HepG2 (cell line): ENCODE measurements around the gene DPP7. TPM values are rescaled to one million over a fixed set of nuclear protein-coding genes. Genes with fewer than 3 reads are reported as not detected.

Experiments used
- ATAC-seq: fragments of 200-7000 bp; cut with Tn5 transposase; 3 replicates; pipeline ENCODE4 v1.9.1; 2020; ENCODE audit warnings: mild to moderate bottlenecking, moderate library complexity
- BruUV-seq: library from RNA; stranded (reverse); fragments of 400-500 nt; replicated peaks from 2 replicates; lab custom pipeline; 2021; lab: Mats Ljungman, UMichigan
- CTCF ChIA-PET: fragments of 300-600 bp; formaldehyde crosslinking; extraction: SDS; loops from one replicate; lab custom pipeline; 2021; ENCODE audit warnings: low total read pairs, inconsistent platforms, low intra/inter-chr PET ratio; lab: Yijun Ruan, JAX
- POLR2A ChIA-PET: fragments of 350-600 bp; sonication (Branson Sonifier 250); formaldehyde crosslinking; loops from one replicate; lab custom pipeline; 2020; ENCODE audit warnings: antibody characterized with exemption, inconsistent platforms; lab: Yijun Ruan, JAX
- DNase-seq: peaks from one replicate; pipeline ENCODE4 v3.0.0-alpha.2; 2015; ENCODE audit warnings: low spot score
- FAIRE-seq: peaks from 3 replicates; lab custom pipeline; 2011; peaks lifted over from hg19 to GRCh38; lab: Jason Lieb, UNC
- H2AFZ ChIP-seq: one replicate; pipeline ENCODE4 v1.6.1; 2011; ENCODE audit warnings: low read length, inconsistent platforms
- H3K27ac ChIP-seq: fragments of 300-600 bp; 3 replicates; pipeline ENCODE4 v1.8.0; 2011; ENCODE audit warnings: mixed run types, mild to moderate bottlenecking, mixed read lengths, low read length, inconsistent platforms; ENCODE audit not compliant: insufficient read depth; ENCODE audit errors: extremely low read length
- H3K27me3 ChIP-seq, 2 experiments: fragments of 200-600 bp in 1 of 2; 2 replicates in 1 of 2; 3 replicates in 1 of 2; pipeline versions ENCODE4 v1.6.0 to v1.8.0; 2011; ENCODE audit warnings: low read length in 2 of 2, mild to moderate bottlenecking in 2 of 2, moderate library complexity in 2 of 2, inconsistent platforms in 1 of 2; ENCODE audit not compliant: insufficient read depth in 2 of 2, control insufficient read depth in 1 of 2
- H3K36me3 ChIP-seq, 2 experiments: fragments of 200-600 bp in 1 of 2; replicated peaks in 1 of 2; 2 replicates in 1 of 2; 3 replicates in 1 of 2; pipeline versions ENCODE4 v1.5.1 to v1.8.0; 2011; ENCODE audit warnings: low read length in 2 of 2, inconsistent platforms in 1 of 2; ENCODE audit not compliant: insufficient read depth in 2 of 2, control insufficient read depth in 1 of 2
- H3K4me1 ChIP-seq: 2 replicates; pipeline ENCODE4 v1.5.1; 2012; ENCODE audit warnings: low read length, inconsistent platforms; ENCODE audit not compliant: insufficient read depth
- H3K4me2 ChIP-seq: 2 replicates; pipeline ENCODE4 v1.6.0; 2011; ENCODE audit warnings: low read depth, low read length, inconsistent platforms
- H3K4me3 ChIP-seq, 3 experiments: fragments of 200-600 bp in 1 of 3; sonication (generic), shearing (Covaris generic) in 1 of 3; replicated peaks in 1 of 3; 2 replicates each; pipeline ENCODE4 v1.5.1; 2011 to 2016; ENCODE audit warnings: low read length in 3 of 3, inconsistent platforms in 2 of 3, low read depth in 2 of 3, mild to moderate bottlenecking in 2 of 3, control low read depth in 1 of 3, mixed read lengths in 1 of 3; ENCODE audit not compliant: insufficient read depth in 1 of 3
- H3K79me2 ChIP-seq: one replicate; pipeline ENCODE4 v1.6.1; 2011; ENCODE audit warnings: low read length, inconsistent platforms; ENCODE audit not compliant: insufficient read depth
- H3K9ac ChIP-seq: 2 replicates; pipeline ENCODE4 v1.6.0; 2011; ENCODE audit warnings: mild to moderate bottlenecking, low read depth, low read length, inconsistent platforms; ENCODE audit not compliant: insufficient read depth
- H3K9me3 ChIP-seq: 2 replicates; pipeline ENCODE4 v1.5.1; 2012; ENCODE audit warnings: mild to moderate bottlenecking, low read length
- H4K20me1 ChIP-seq: 2 replicates; pipeline ENCODE4 v1.6.0; 2011; ENCODE audit warnings: inconsistent platforms, mild to moderate bottlenecking, low read length, moderate library complexity; ENCODE audit not compliant: insufficient read depth
- CEBPB ChIP-seq: IDR thresholded peaks from 2 replicates; pipeline ENCODE4 v1.6.1; 2011; ENCODE audit warnings: low read depth, low read length, improper control_type of control experiment, borderline replicate concordance
- CEBPG ChIP-seq: IDR thresholded peaks from 2 replicates; pipeline ENCODE4 v1.6.1; 2016
- JUNB ChIP-seq: sonication (generic); formaldehyde crosslinking; IDR thresholded peaks from 2 replicates; pipeline ENCODE4 v1.8.0; 2022; ENCODE audit warnings: missing genetic modification reagents, mild to moderate bottlenecking, borderline replicate concordance
- PHF21A ChIP-seq: sonication (generic); formaldehyde crosslinking; IDR thresholded peaks from 2 replicates; pipeline ENCODE4 v1.5.0; 2020; ENCODE audit warnings: mild to moderate bottlenecking, missing genetic modification reagents
- TBX3 ChIP-seq: fragments of 450-650 bp; IDR thresholded peaks from 2 replicates; pipeline ENCODE4 v1.6.1; 2017; ENCODE audit warnings: antibody characterized with exemption, mild to moderate bottlenecking, inconsistent platforms, borderline replicate concordance
- ZBTB8A ChIP-seq: sonication (generic); formaldehyde crosslinking; IDR thresholded peaks from 2 replicates; pipeline ENCODE4 v1.4.0; 2020; ENCODE audit warnings: mild to moderate bottlenecking, low read depth, missing genetic modification reagents, borderline replicate concordance
- WGBS: methylation state at CpG from one replicate; pipeline ENCODE4 v1.1.6; 2017; ENCODE audit warnings: low lambda C conversion rate; 5-methylcytosine and 5-hydroxymethylcytosine counted together
- in situ Hi-C: cut with HindIII; loops from 2 replicates; pipeline ENCODE4 v1.10.0; 2017; ENCODE audit warnings: low pct_unique_long_range_greater_than_20kb; ENCODE audit not compliant: extremely low pct_ligation_motif_present
- intact Hi-C: fragments of 100-400 bp; cut with micrococcal nuclease; formaldehyde crosslinking; loops from one replicate; pipeline ENCODE4 v1.10.0; 2022; ENCODE audit not compliant: unreplicated experiment
- polyA plus RNA-seq, 8 experiments: library from polyadenylated mRNA; depleted of rRNA in 3 of 8; stranded (reverse) in 7 of 8; unstranded in 1 of 8; fragments of >200 nt; fragmentation: Illumina TruSeq in 4 of 8; extraction: Trizol in 4 of 8; gene quantifications; 2 replicates each; pipeline versions ENCODE4 v1.2.1 to v1.2.3, GENCODE V29; 2011 to 2016; ENCODE audit warnings: low read depth in 4 of 8, missing spikeins in 1 of 8, mixed read lengths in 1 of 8; ENCODE audit not compliant: insufficient read depth in 1 of 8
- total RNA-seq, 5 experiments: library from RNA; depleted of rRNA; stranded (reverse); fragments of >200 nt; fragmentation: Illumina TruSeq; extraction: Trizol; gene quantifications; 2 replicates each; pipeline ENCODE4 v1.2.3, GENCODE V29; 2016; ENCODE audit warnings: low read depth in 1 of 5
- TF ChIP-seq, protein P1 (sequence below), 2 experiments: fragments of 450-650 bp in 1 of 2; sonication (generic) in 1 of 2; formaldehyde crosslinking; IDR thresholded peaks; 2 replicates each; pipeline versions ENCODE4 v1.5.0 to v1.8.0; 2020 to 2022; ENCODE audit warnings: mild to moderate bottlenecking in 1 of 2, missing genetic modification reagents in 1 of 2
- TF ChIP-seq, protein P2 (sequence below): sonication (generic); formaldehyde crosslinking; IDR thresholded peaks from 2 replicates; pipeline ENCODE4 v1.8.0; 2022; ENCODE audit warnings: mild to moderate bottlenecking, missing genetic modification reagents, moderate library complexity

DPP7 gene
- total and polyA plus RNA-seq, 2 of the 13 experiments (the other 11 are each of a cell fraction or from before 2014, with no cell fraction given), result 1.2 to 4.5 TPM

DNA sequence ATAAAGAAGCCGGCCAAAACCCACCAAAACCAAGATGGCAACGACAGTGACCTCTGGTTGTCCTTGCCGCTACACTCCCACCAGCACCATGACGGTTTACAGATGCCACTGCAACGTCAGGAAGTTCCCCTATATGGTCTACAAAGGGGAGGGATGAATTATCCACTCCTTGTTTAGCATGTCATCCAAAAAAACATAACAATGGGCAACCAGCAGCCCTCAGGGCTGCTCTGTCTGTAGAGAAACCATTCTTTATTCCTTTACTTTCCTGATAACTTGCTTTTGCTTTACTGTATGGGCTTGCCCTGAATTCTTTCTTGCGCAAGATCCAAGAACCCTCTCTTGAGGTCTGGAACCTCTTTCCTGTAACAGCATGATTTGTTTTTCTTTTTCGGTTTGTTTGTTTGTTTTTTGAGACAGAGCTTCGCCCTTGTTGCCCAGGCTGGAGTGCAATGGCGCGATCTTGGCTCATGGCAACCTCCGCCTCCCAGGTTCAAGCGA lies 39.2 kb downstream of the DPP7 start:
- Histone ChIP-seq H3K4me2 (no peak overlapping the region), H3K9me3 (no peaks in the 10 kb centered on the region), H3K36me3 (peaks cover 3 to 5% of the 10 kb centered on the region in 2 experiments; a peak in 3 of 5 replicates), H4K20me1 (no peaks in the 10 kb centered on the region), H3K27ac (no peak overlapping the region), H3K4me1 (peaks cover 52% of the 10 kb centered on the region), H3K4me3 (no peak overlapping the region), H3K27me3 (no peaks in the 10 kb centered on the region), H3K79me2 (no peaks in the 10 kb centered on the region)
- FAIRE-seq, result no peak
- intact Hi-C loops, result no loop called here
- CTCF ChIA-PET, result no interaction called here
- no TSS peak for BruUV-seq
- 73% methylated on average over 12 of the region's 12 CpGs for WGBS
- no peak for DNase-seq
- ATAC-seq, result no peak
- TF ChIP-seq PHF21A, result no peak
- TF ChIP-seq CEBPB, result peak; percentile 71; the same call in 1 of the 2 replicates
- TF ChIP-seq, protein P1, sequence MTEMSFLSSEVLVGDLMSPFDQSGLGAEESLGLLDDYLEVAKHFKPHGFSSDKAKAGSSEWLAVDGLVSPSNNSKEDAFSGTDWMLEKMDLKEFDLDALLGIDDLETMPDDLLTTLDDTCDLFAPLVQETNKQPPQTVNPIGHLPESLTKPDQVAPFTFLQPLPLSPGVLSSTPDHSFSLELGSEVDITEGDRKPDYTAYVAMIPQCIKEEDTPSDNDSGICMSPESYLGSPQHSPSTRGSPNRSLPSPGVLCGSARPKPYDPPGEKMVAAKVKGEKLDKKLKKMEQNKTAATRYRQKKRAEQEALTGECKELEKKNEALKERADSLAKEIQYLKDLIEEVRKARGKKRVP (CRISPR knock-in tag; IDR thresholded peaks at IDR 0.05), result no peak
- TF ChIP-seq CEBPG (CRISPR knock-in tag), result 0 out of 2 replicates have a peak, but pooled peaks have one; percentile 7
- TF ChIP-seq, all 625 proteins: peak for 2
- H3K9ac ChIP-seq, result no peak overlapping the region
- POLR2A ChIA-PET, result interaction anchor here (2.9 kb wide), 1 partner anchor 11 kb away, joined by 30 read pairs; the partner anchor contains the start of gene MAN1B1
- H2AFZ ChIP-seq, result no peak overlapping the region
- in situ Hi-C loops, result no loop called here

DNA sequence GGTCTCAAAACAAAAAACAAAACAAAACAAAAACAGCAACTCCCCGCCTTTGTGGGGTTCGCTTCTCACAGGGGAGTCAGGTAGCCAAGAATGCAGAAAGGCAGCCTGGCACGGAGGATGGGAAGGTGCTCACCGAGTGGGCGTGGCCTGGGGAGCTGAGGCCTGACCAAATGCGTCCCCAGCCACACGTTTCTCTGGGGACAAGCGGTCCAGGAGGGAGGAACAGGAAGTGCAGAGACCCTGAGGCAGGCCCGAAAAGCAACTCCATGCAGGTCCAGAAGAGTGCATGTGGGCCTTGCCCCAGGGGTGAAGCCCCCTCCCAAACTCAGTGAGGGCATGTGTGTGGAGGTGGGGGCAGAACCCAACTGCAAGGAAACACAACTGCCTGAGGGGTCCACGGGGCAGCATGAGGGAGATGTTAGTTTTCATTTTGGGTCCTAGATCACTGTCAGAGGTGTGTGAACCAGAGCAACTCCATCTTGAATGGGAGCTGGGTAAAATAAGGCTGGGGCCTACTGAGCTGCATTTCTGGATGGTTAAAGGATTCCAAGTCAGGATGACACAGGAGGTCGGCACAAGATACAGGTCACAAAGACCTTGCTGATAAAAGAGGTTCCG lies 39.8 kb downstream of the DPP7 start:
- no peak for FAIRE-seq
- no peak for DNase-seq
- Histone ChIP-seq H3K9me3 (no peaks in the 10 kb centered on the region), H2AFZ (no peak overlapping the region), H4K20me1 (no peaks in the 10 kb centered on the region), H3K4me3 (no peak overlapping the region), H3K79me2 (no peaks in the 10 kb centered on the region), H3K4me1 (peaks cover 52% of the 10 kb centered on the region), H3K27ac (no peak overlapping the region), H3K36me3 (peaks cover 0 to 4% of the 10 kb centered on the region in 2 experiments; a peak in 3 of 5 replicates), H3K9ac (no peak overlapping the region), H3K27me3 (no peaks in the 10 kb centered on the region), H3K4me2 (no peak overlapping the region)
- intact Hi-C loops (no loop called here), in situ Hi-C loops (no loop called here)
- ChIA-PET POLR2A (interaction anchor here (2.9 kb wide), 1 partner anchor 11 kb away, joined by 30 read pairs; the partner anchor contains the start of gene MAN1B1), CTCF (no interaction called here)
- TF ChIP-seq, protein P2, sequence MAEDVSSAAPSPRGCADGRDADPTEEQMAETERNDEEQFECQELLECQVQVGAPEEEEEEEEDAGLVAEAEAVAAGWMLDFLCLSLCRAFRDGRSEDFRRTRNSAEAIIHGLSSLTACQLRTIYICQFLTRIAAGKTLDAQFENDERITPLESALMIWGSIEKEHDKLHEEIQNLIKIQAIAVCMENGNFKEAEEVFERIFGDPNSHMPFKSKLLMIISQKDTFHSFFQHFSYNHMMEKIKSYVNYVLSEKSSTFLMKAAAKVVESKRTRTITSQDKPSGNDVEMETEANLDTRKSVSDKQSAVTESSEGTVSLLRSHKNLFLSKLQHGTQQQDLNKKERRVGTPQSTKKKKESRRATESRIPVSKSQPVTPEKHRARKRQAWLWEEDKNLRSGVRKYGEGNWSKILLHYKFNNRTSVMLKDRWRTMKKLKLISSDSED, result no peak
- TF ChIP-seq ZBTB8A, result no peak
- no peak for TF ChIP-seq TBX3
- TF ChIP-seq JUNB (CRISPR knock-in tag), result 0 out of 2 replicates have a peak, but pooled peaks have one; percentile 27
- no peak for ATAC-seq
- BruUV-seq, result no TSS peak
- 77% methylated on average over 12 of the region's 12 CpGs for WGBS
